ENCODE measurements around the gene TBC1D5.

TBC1D5 gene

DNA sequence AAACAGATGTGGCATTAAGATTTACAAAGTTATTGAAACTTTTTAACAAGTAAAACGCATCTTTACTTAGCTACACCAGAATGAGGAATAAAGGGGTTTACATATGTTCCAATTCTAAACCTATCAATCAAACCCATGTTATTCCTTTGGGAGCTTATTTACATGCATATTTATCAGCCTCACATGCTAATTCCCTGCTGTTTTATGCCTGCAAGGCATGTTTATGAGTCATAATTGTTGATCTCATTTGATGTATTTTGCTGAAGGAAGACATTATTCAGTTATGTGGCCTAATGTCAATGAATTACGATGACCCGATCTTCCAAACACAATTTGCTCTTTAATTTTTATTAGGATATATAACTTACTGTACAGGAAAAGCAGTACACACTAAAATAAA lies 272.9 kb downstream of the TBC1D5 start:
- DNase-seq (ENCODE audit: low read depth): no peak

GRCh38 chr3:17466028-17466427 lies 276.4 kb downstream of the TBC1D5 start:
- no peak overlapping the region for H3K4me3 ChIP-seq (ENCODE audit: low read depth, low read length)
- no peak for TF ChIP-seq POLR2A (IDR thresholded peaks at IDR 0.05; ENCODE audit: extremely low read depth, insufficient read length)
- no peak for TF ChIP-seq MYC (IDR thresholded peaks at IDR 0.05; ENCODE audit: low read depth, low read length)
- TF ChIP-seq, protein P1, sequence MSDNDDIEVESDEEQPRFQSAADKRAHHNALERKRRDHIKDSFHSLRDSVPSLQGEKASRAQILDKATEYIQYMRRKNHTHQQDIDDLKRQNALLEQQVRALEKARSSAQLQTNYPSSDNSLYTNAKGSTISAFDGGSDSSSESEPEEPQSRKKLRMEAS (IDR thresholded peaks at IDR 0.05; ENCODE audit: low read depth, low read length): no peak
- TF ChIP-seq CTCF (IDR thresholded peaks at IDR 0.05; ENCODE audit: low read depth, low read length): no peak
- no peak for DNase-seq (ENCODE audit: low read depth)

More for the DNA sequence above, 272.9 kb downstream of the TBC1D5 start:
- no peak overlapping the region for H3K4me3 ChIP-seq (ENCODE audit: low read depth, low read length)
- TF ChIP-seq CTCF (IDR thresholded peaks at IDR 0.05; ENCODE audit: low read depth, low read length): no peak

GRCh38 chr3:17459470-17459993 lies 282.9 kb downstream of the TBC1D5 start:
- no peak overlapping the region for H3K4me3 ChIP-seq (ENCODE audit: low read depth, low read length)
- TF ChIP-seq POLR2A (IDR thresholded peaks at IDR 0.05; ENCODE audit: extremely low read depth, insufficient read length) (no peak), CTCF (IDR thresholded peaks at IDR 0.05; ENCODE audit: low read depth, low read length) (no peak), MYC (IDR thresholded peaks at IDR 0.05; ENCODE audit: low read depth, low read length) (no peak)
- TF ChIP-seq, protein P1 (IDR thresholded peaks at IDR 0.05; ENCODE audit: low read depth, low read length): no peak
- no peak for DNase-seq (ENCODE audit: low read depth)

DNA sequence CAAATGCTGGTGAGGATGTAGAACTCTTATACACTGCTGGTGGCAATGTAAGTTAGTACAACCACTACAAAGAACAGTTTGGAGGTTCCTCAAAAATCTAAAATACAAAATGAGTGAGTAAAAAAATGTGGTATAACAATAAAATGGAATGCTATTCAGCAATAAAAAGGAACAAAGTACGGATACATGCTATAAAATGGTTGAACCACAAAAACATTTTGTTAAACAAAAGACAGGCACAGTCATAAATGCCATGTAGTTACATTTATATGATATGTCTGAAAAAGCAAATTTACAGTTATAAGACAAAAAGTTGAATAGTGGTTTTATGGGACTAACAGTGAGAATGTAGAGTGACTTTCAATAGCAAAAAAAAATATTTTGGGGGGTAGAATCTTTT lies 285.8 kb downstream of the TBC1D5 start:
- H3K4me3 ChIP-seq (ENCODE audit: low read depth, low read length): no peak overlapping the region
- DNase-seq (ENCODE audit: low read depth): no peak
- TF ChIP-seq POLR2A (IDR thresholded peaks at IDR 0.05; ENCODE audit: extremely low read depth, insufficient read length) (no peak), MYC (IDR thresholded peaks at IDR 0.05; ENCODE audit: low read depth, low read length) (no peak), CTCF (IDR thresholded peaks at IDR 0.05; ENCODE audit: low read depth, low read length) (no peak)

DNA sequence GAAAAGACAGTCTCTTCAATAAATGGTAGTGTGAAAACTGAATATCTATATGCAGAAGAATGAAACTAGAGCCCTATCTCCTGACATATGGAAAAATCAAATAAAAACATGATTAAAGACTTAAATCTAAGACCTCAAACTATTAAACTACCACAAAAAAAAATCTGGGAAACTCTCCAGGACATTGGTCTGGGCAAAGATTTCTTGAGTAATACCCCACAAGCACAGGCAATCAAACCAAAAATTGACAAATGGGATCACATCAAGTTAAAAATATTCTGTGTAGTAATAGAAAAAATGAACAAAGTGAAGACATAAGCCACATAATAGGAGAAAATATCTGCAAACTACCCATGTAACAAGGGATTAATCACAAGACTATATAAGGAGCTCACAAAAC lies 286.4 kb downstream of the TBC1D5 start:
- TF ChIP-seq MYC (IDR thresholded peaks at IDR 0.05; ENCODE audit: low read depth, low read length) (no peak), POLR2A (IDR thresholded peaks at IDR 0.05; ENCODE audit: extremely low read depth, insufficient read length) (no peak), CTCF (IDR thresholded peaks at IDR 0.05; ENCODE audit: low read depth, low read length) (no peak)
- TF ChIP-seq, protein P1 (IDR thresholded peaks at IDR 0.05; ENCODE audit: low read depth, low read length): no peak
- no peak for DNase-seq (ENCODE audit: low read depth)

DNA sequence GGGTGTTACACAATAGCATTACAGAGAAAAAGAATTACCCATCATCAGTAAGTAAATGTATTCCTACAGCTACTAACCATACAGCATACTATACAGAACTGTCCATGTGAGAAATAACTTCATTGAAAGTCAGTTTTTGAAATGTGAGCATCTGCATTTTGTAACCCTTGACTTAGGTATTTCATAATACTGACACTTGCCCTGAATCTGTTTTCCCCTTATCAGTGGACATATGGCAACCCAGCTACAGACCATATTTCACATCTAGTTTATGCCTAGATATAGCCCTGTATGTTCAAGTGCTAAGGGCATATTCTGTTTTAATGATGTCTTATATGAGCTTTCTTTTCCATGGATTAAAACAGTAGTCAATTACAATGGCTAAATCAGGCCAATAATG lies 297.6 kb downstream of the TBC1D5 start:
- TF ChIP-seq CTCF (IDR thresholded peaks at IDR 0.05; ENCODE audit: low read depth, low read length) (no peak), MYC (IDR thresholded peaks at IDR 0.05; ENCODE audit: low read depth, low read length) (no peak), POLR2A (IDR thresholded peaks at IDR 0.05; ENCODE audit: extremely low read depth, insufficient read length) (no peak)
- TF ChIP-seq, protein P1 (IDR thresholded peaks at IDR 0.05; ENCODE audit: low read depth, low read length): no peak
- DNase-seq (ENCODE audit: low read depth): no peak
- no peak overlapping the region for H3K4me3 ChIP-seq (ENCODE audit: low read depth, low read length)

More for the DNA sequence above, 286.4 kb downstream of the TBC1D5 start:
- no peak overlapping the region for H3K4me3 ChIP-seq (ENCODE audit: low read depth, low read length)

Data from NB4 (cell line).